Activated T-helper 9 cell treated with anti-CD3 and anti-CD28 coated beads, Interleukin-2, amount 50 U/mL, for 16 hours (primary cell): ENCODE measurements around the gene WDR88.
"Not testable (repeated sequence)": the region's sequence is repeated elsewhere in the genome, so short reads cannot be mapped to it uniquely, and the experiment has no call there.

Experiments used
- DNase-seq: peaks from one replicate; pipeline ENCODE4 v3.0.0-alpha.2; 2020; ENCODE audit warnings: low read depth

The WDR88 gene

GRCh38 chr19:33132021-33132420 is at the start of gene WDR88:
TSS of gene WDR88 (plus strand) at chr19:33132114. CDS start at chr19:33132170, 56 bp downstream.
- DNase-seq = no peak

GRCh38 chr19:33085570-33086128 is 46.3 kb upstream of the WDR88 start:
- DNase-seq = no peak

GRCh38 chr19:33086955-33087354 is 45.0 kb upstream of the WDR88 start:
- DNase-seq = no peak

- DNase-seq = no peak
These were observed 42.9 kb upstream of the WDR88 start for GRCh38 chr19:33089010-33089409.

- DNase-seq = no peak
These were observed 41.7 kb upstream of the WDR88 start for GRCh38 chr19:33090179-33090578.

- no peak for DNase-seq
These were observed 38.3 kb upstream of the WDR88 start for GRCh38 chr19:33093420-33094210.

- no peak for DNase-seq
These were observed 37.4 kb upstream of the WDR88 start for GRCh38 chr19:33094436-33095067.

GRCh38 chr19:33096005-33096404 is 35.9 kb upstream of the WDR88 start:
- DNase-seq = no peak

- no peak for DNase-seq
These were observed 33.8 kb upstream of the WDR88 start for GRCh38 chr19:33098055-33098534.

GRCh38 chr19:33100894-33101644 is 30.8 kb upstream of the WDR88 start:
- DNase-seq = no peak

- DNase-seq = no peak
These were observed 29.0 kb upstream of the WDR88 start for GRCh38 chr19:33102893-33103292.

- no peak for DNase-seq
These were observed 23.8 kb upstream of the WDR88 start for GRCh38 chr19:33108161-33108560.

- DNase-seq = no peak
These were observed 21.6 kb upstream of the WDR88 start for GRCh38 chr19:33110137-33110910.

- DNase-seq = no peak
These were observed 20.3 kb upstream of the WDR88 start for GRCh38 chr19:33111587-33111986.

- no peak for DNase-seq
These were observed 17.6 kb upstream of the WDR88 start for GRCh38 chr19:33114312-33114711.

- no peak for DNase-seq
These were observed 14.4 kb upstream of the WDR88 start for GRCh38 chr19:33117501-33117900.

GRCh38 chr19:33118643-33119042 is 13.3 kb upstream of the WDR88 start:
- no peak for DNase-seq

GRCh38 chr19:33124207-33125098 is 7.5 kb upstream of the WDR88 start:
- no peak for DNase-seq

GRCh38 chr19:33125929-33126388 is 6.0 kb upstream of the WDR88 start:
- DNase-seq = peak; percentile 27

GRCh38 chr19:33126712-33127111 is 5.2 kb upstream of the WDR88 start:
- DNase-seq = not testable (repeated sequence)
